MM.1S (cell line): Measurements from ENCODE around the gene GALNTL6.

Source experiments
- DNase-seq: peaks from one replicate; pipeline ENCODE4 v3.0.0-alpha.2; 2015
- H2AFZ ChIP-seq: fragments of 300-600 bp; sonication (generic); 2 replicates; pipeline ENCODE4 v1.6.0; 2016; ENCODE audit warnings: antibody characterized with exemption, low read length
- H3F3A ChIP-seq: fragments of 300-600 bp; sonication (generic); 2 replicates; pipeline ENCODE4 v1.6.1; 2016; ENCODE audit warnings: mild to moderate bottlenecking, antibody characterized with exemption, low read length, moderate library complexity, mixed read lengths; ENCODE audit not compliant: insufficient read depth
- H3K27ac ChIP-seq: fragments of 300-600 bp; sonication (generic); 2 replicates; pipeline ENCODE4 v1.5.1; 2016; ENCODE audit warnings: mild to moderate bottlenecking, low read length
- H3K27me3 ChIP-seq: fragments of 300-600 bp; sonication (generic); replicated peaks from 2 replicates; pipeline ENCODE4 v1.6.0; 2016; ENCODE audit warnings: low read length; ENCODE audit not compliant: insufficient read depth
- H3K36me3 ChIP-seq: fragments of 300-600 bp; sonication (generic); replicated peaks from 2 replicates; pipeline ENCODE4 v1.6.1; 2016; ENCODE audit warnings: mild to moderate bottlenecking, low read length, mixed read lengths; ENCODE audit not compliant: insufficient read depth
- H3K4me1 ChIP-seq: fragments of 300-600 bp; sonication (generic); 2 replicates; pipeline ENCODE4 v1.6.1; 2016; ENCODE audit warnings: low read length, mixed read lengths
- H3K4me2 ChIP-seq: fragments of 300-600 bp; sonication (generic); 2 replicates; pipeline ENCODE4 v1.6.0; 2016; ENCODE audit warnings: low read depth, low read length
- H3K4me3 ChIP-seq: fragments of 300-600 bp; sonication (generic); 2 replicates; pipeline ENCODE4 v1.5.1; 2016; ENCODE audit warnings: low read length, mixed read lengths
- H3K79me2 ChIP-seq: fragments of 300-600 bp; sonication (generic); 2 replicates; pipeline ENCODE4 v1.6.1; 2016; ENCODE audit warnings: mixed run types, low read length, mixed read lengths
- H3K9ac ChIP-seq: fragments of 300-600 bp; sonication (generic); 2 replicates; pipeline ENCODE4 v1.6.1; 2016; ENCODE audit warnings: low read length, mixed read lengths
- H3K9me2 ChIP-seq: fragments of 300-600 bp; sonication (generic); replicated peaks from 2 replicates; pipeline ENCODE4 v1.6.1; 2016; ENCODE audit warnings: mild to moderate bottlenecking, low read length, mixed read lengths; ENCODE audit not compliant: insufficient read depth
- H3K9me3 ChIP-seq: fragments of 300-600 bp; sonication (generic); replicated peaks from 2 replicates; pipeline ENCODE4 v1.6.1; 2016; ENCODE audit warnings: mild to moderate bottlenecking, low read length, mixed read lengths; ENCODE audit not compliant: insufficient read depth
- H4K20me1 ChIP-seq: fragments of 300-600 bp; sonication (generic); 2 replicates; pipeline ENCODE4 v1.6.1; 2016; ENCODE audit warnings: mild to moderate bottlenecking, low read length, moderate library complexity, mixed read lengths; ENCODE audit not compliant: insufficient read depth
- CTCF ChIP-seq: fragments of 300-600 bp; sonication (generic); IDR thresholded peaks from 2 replicates; pipeline ENCODE4 v1.5.1; 2016; ENCODE audit warnings: antibody characterized with exemption, low read length, mixed read lengths
- EZH2 ChIP-seq: fragments of 300-600 bp; sonication (generic); optimal IDR thresholded peaks from 2 replicates; pipeline ENCODE3; 2017; ENCODE audit warnings: low read depth, mild to moderate bottlenecking, antibody characterized with exemption, low read length, mixed read lengths
- EZH2phosphoT487 ChIP-seq: fragments of 300-600 bp; sonication (generic); IDR thresholded peaks from 2 replicates; pipeline ENCODE4 v1.6.1; 2018; ENCODE audit warnings: antibody characterized with exemption, low read length

GALNTL6 gene

GRCh38 chr4:172813359-172813923, 1000.2 kb downstream of the GALNTL6 start:
- no peaks in the 10 kb centered on the region for H3K9me2 ChIP-seq
- no peaks in the 10 kb centered on the region for H3K79me2 ChIP-seq
- H3K27me3 ChIP-seq, result no peaks in the 10 kb centered on the region
- H3K4me1 ChIP-seq, result peaks cover 9% of the 10 kb centered on the region
- no peaks in the 10 kb centered on the region for H3F3A ChIP-seq
- no peak overlapping the region for H3K4me3 ChIP-seq
- H3K9me3 ChIP-seq, result no peaks in the 10 kb centered on the region
- H4K20me1 ChIP-seq, result no peaks in the 10 kb centered on the region
- peak overlapping the region; percentile 33 for H3K4me2 ChIP-seq
- H2AFZ ChIP-seq, result no peak overlapping the region
- TF ChIP-seq EZH2 (no peak), EZH2phosphoT487 (no peak), CTCF (no peak)
- no peak overlapping the region for H3K9ac ChIP-seq
- no peak overlapping the region for H3K27ac ChIP-seq
- H3K36me3 ChIP-seq, result no peaks in the 10 kb centered on the region
- DNase-seq, result peak; percentile 34

DNA sequence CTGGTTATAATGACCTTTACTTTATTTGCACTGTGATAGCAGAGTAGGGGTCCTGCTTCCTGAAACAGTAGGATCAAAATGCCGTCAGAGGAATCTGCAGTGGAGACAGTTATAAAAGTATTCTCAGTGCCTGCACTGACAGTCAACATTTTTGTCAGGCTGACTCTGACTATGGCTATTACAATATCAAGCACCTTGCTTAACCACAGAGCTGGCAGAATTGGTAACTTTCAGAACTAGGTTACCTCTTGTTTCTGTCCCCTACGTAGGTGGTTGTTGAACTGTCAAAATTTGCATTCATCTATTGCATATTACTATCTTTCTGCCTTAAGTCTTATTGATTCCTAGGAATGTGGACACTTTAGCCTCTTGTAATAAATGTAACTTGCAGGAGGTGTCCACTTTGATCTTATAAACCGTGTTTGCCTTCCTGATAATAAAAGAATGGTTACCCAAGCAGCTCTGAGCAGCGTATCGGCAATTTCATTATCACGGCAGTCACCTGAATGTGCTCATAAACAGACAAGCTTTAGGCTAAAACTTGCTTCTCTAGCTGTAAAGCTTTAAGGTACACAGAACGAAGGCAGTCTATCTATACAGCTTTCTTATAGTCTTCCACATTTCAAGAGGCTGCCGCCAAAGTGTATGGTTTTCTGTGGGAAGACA, 1002.4 kb downstream of the GALNTL6 start:
- DNase-seq, result no peak
- no peaks in the 10 kb centered on the region for H3K79me2 ChIP-seq
- no peak overlapping the region for H3K4me2 ChIP-seq
- H2AFZ ChIP-seq, result no peak overlapping the region
- H3K4me3 ChIP-seq, result no peak overlapping the region
- no peak overlapping the region for H3K9ac ChIP-seq
- H3K9me3 ChIP-seq, result no peaks in the 10 kb centered on the region
- H3K9me2 ChIP-seq, result no peaks in the 10 kb centered on the region
- H3K27me3 ChIP-seq, result no peaks in the 10 kb centered on the region
- H4K20me1 ChIP-seq, result no peaks in the 10 kb centered on the region
- TF ChIP-seq EZH2phosphoT487 (no peak), EZH2 (no peak), CTCF (no peak)
- H3K27ac ChIP-seq, result no peak overlapping the region
- H3F3A ChIP-seq, result no peaks in the 10 kb centered on the region
- H3K4me1 ChIP-seq, result peaks cover 9% of the 10 kb centered on the region
- H3K36me3 ChIP-seq, result no peaks in the 10 kb centered on the region

DNA sequence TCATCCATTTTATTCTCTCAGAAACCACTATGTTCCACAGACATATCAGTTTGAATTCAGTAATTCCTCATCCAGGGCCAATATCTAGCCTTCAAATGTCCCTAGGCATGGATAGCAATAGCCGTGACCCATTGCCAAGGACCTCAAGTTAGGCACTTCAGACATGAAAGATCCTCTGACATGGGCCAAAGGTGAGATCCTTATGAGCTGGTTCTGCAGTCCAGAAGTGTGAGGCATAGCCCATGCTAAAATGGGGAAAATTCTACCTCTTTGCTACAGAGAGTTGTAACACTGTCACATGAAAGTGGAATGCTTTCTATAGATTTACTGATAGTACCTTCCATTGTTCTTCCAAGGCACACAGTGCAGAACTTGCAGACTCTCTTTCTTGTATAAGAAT, 1005.7 kb downstream of the GALNTL6 start:
- H3K9ac ChIP-seq, result no peak overlapping the region
- H3K9me3 ChIP-seq, result no peaks in the 10 kb centered on the region
- H3K4me2 ChIP-seq, result no peak overlapping the region
- no peak for DNase-seq
- no peaks in the 10 kb centered on the region for H3K27me3 ChIP-seq
- H3K79me2 ChIP-seq, result no peaks in the 10 kb centered on the region
- H2AFZ ChIP-seq, result no peak overlapping the region
- no peaks in the 10 kb centered on the region for H3F3A ChIP-seq
- no peaks in the 10 kb centered on the region for H3K4me1 ChIP-seq
- no peak overlapping the region for H3K4me3 ChIP-seq
- TF ChIP-seq EZH2phosphoT487, result no peak
- no peak for TF ChIP-seq CTCF
- TF ChIP-seq EZH2, result no peak
- no peaks in the 10 kb centered on the region for H3K36me3 ChIP-seq
- no peak overlapping the region for H3K27ac ChIP-seq
- no peaks in the 10 kb centered on the region for H3K9me2 ChIP-seq
- no peaks in the 10 kb centered on the region for H4K20me1 ChIP-seq
